ENCODE data around the gene IVNS1ABP.

Gene IVNS1ABP

DNA sequence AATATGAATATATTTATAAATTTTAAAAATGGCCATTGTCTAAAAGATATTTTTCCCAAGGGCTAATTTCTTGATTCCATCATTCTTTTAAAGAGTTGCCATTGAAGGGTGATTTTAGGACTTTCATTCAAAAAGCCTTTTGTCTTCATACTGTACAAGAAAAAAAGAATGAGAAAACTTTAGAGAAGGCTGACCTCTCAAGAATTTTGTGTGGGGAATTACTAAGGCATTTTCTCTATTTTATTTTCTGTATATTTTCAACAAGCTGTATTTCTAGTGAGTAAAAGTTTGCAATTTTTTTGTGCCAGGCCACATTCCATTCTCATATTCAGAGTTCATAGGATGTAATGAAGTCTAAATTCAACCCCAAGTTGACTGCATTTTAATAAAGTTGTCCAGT, 49.3 kb downstream of the IVNS1ABP start:
- no peak overlapping the region for H3K4me3 ChIP-seq (replicated peaks; ENCODE audit: low read depth, low read length)
- H3K36me3 ChIP-seq (ENCODE audit: control insufficient read depth, insufficient read depth, low read length) = no peaks in the 10 kb centered on the region
- H3K27me3 ChIP-seq (replicated peaks; ENCODE audit: control insufficient read depth, insufficient read depth, low read length) = no peaks in the 10 kb centered on the region
- DNase-seq (ENCODE audit: extremely low read depth, insufficient read length) = no peak
- TF ChIP-seq, protein P1, sequence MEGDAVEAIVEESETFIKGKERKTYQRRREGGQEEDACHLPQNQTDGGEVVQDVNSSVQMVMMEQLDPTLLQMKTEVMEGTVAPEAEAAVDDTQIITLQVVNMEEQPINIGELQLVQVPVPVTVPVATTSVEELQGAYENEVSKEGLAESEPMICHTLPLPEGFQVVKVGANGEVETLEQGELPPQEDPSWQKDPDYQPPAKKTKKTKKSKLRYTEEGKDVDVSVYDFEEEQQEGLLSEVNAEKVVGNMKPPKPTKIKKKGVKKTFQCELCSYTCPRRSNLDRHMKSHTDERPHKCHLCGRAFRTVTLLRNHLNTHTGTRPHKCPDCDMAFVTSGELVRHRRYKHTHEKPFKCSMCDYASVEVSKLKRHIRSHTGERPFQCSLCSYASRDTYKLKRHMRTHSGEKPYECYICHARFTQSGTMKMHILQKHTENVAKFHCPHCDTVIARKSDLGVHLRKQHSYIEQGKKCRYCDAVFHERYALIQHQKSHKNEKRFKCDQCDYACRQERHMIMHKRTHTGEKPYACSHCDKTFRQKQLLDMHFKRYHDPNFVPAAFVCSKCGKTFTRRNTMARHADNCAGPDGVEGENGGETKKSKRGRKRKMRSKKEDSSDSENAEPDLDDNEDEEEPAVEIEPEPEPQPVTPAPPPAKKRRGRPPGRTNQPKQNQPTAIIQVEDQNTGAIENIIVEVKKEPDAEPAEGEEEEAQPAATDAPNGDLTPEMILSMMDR (IDR thresholded peaks at IDR 0.05; ENCODE audit: insufficient read depth, low read length, poor library complexity, severe bottlenecking) = no peak

DNA sequence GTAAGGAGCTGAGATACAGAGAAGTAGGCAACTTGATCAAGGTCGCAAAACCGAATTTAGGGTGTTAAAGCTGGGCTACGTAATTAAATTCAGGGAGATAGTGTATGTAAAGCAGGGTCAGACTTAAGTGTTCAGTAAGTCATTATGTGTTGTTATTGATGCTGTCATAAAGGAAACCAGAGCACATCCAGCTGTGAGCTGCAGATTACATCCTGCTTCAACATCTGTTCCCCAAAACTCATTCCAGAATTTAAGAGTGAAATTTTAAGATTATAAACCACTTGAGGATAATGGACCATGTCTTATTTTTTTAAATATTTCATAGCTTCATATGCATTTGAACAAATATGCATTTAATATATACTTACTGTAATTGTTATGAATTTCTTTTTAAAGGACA, 49.7 kb downstream of the IVNS1ABP start:
- no peak for DNase-seq (ENCODE audit: extremely low read depth, insufficient read length)
- no peaks in the 10 kb centered on the region for H3K27me3 ChIP-seq (replicated peaks; ENCODE audit: control insufficient read depth, insufficient read depth, low read length)
- TF ChIP-seq, protein P1 (IDR thresholded peaks at IDR 0.05; ENCODE audit: insufficient read depth, low read length, poor library complexity, severe bottlenecking) = no peak
- H3K36me3 ChIP-seq (ENCODE audit: control insufficient read depth, insufficient read depth, low read length) = no peaks in the 10 kb centered on the region
- H3K4me3 ChIP-seq (replicated peaks; ENCODE audit: low read depth, low read length) = no peak overlapping the region

DNA sequence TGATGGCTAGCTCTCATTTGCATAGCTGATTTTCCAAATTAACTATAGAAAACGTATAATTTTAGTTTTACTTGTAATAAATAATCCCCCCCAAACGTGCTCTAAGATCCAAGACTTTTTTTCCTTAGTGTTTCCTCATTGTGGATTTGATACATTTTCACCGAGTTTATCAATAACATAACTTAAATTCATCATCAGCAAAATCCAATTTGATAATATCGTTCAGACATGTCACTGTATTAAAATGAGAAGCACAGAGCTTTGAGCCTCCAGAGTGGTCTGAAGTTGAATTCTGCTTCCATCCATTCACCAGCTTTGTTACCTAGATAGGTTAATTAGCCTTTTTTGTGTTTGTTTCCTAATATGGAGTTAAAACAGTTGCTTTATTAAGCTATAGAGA, 51.7 kb downstream of the IVNS1ABP start:
- no peak overlapping the region for H3K4me3 ChIP-seq (replicated peaks; ENCODE audit: low read depth, low read length)
- no peak for DNase-seq (ENCODE audit: extremely low read depth, insufficient read length)
- TF ChIP-seq, protein P1 (IDR thresholded peaks at IDR 0.05; ENCODE audit: insufficient read depth, low read length, poor library complexity, severe bottlenecking) = no peak
- H3K36me3 ChIP-seq (ENCODE audit: control insufficient read depth, insufficient read depth, low read length) = no peaks in the 10 kb centered on the region
- no peaks in the 10 kb centered on the region for H3K27me3 ChIP-seq (replicated peaks; ENCODE audit: control insufficient read depth, insufficient read depth, low read length)

DNA sequence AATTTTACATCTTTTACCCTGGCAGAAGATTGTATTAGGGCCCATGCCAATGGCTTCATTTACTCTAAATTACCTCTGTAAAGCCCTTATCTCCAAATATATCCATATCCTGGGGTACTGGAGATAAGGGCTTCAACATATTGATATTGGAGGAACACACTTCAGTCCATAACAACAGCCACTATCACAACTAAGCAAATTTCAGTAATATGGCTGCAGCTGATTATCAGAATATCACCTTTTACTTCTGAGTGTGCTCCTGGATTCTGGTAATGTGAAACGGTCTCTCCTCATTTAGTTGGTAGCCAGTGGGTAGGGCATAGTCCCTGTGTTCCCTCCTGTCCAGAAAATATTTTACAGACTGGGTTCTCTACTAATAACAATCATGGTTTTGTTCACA, 53.3 kb downstream of the IVNS1ABP start:
- TF ChIP-seq, protein P1 (IDR thresholded peaks at IDR 0.05; ENCODE audit: insufficient read depth, low read length, poor library complexity, severe bottlenecking) = no peak
- no peaks in the 10 kb centered on the region for H3K36me3 ChIP-seq (ENCODE audit: control insufficient read depth, insufficient read depth, low read length)
- no peak for DNase-seq (ENCODE audit: extremely low read depth, insufficient read length)
- H3K27me3 ChIP-seq (replicated peaks; ENCODE audit: control insufficient read depth, insufficient read depth, low read length) = no peaks in the 10 kb centered on the region
- no peak overlapping the region for H3K4me3 ChIP-seq (replicated peaks; ENCODE audit: low read depth, low read length)

DNA sequence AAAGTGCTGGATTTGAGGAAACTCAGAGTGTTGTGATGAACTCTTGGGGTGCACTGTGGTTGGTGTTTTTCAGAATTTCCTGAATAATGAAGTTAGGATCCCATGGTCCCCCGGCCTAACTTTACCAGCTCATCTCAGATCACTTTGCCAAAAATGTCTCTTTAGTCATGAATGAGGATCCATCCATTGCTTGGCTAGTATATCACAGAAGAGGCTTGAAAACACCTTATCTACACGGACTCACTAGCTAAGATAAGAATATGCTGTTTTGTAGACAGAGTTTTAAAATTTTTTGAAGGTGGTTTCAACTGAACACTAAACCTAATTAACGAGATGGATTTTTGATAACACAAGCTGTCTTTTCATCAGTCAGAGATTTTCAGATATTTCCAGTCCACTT, 53.8 kb downstream of the IVNS1ABP start:
- no peak for DNase-seq (ENCODE audit: extremely low read depth, insufficient read length)
- TF ChIP-seq, protein P1 (IDR thresholded peaks at IDR 0.05; ENCODE audit: insufficient read depth, low read length, poor library complexity, severe bottlenecking) = no peak
- Histone ChIP-seq H3K4me3 (replicated peaks; ENCODE audit: low read depth, low read length) (no peak overlapping the region), H3K36me3 (ENCODE audit: control insufficient read depth, insufficient read depth, low read length) (no peaks in the 10 kb centered on the region), H3K27me3 (replicated peaks; ENCODE audit: control insufficient read depth, insufficient read depth, low read length) (no peaks in the 10 kb centered on the region)

DNA sequence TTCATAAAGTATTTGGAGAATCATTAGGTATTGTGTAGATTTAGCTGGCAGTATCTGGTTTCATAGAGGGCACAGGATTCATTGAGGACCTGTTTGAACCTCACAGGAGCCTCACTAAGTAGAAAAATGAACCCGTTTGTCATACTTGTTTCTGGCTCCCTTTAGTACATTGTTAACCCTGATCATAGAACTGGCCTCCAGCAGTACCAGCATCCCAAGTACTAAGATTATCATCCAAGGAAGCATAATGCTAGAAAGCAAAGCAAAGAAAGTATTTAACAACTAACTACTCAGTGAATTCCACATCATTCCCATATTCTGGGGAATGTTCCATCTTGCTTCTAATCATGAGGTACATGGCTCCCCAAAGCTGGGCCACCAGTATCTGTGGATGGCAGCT, 54.9 kb downstream of the IVNS1ABP start:
- H3K36me3 ChIP-seq (ENCODE audit: control insufficient read depth, insufficient read depth, low read length) = no peaks in the 10 kb centered on the region
- TF ChIP-seq, protein P1 (IDR thresholded peaks at IDR 0.05; ENCODE audit: insufficient read depth, low read length, poor library complexity, severe bottlenecking) = no peak
- DNase-seq (ENCODE audit: extremely low read depth, insufficient read length) = no peak
- no peaks in the 10 kb centered on the region for H3K27me3 ChIP-seq (replicated peaks; ENCODE audit: control insufficient read depth, insufficient read depth, low read length)
- H3K4me3 ChIP-seq (replicated peaks; ENCODE audit: low read depth, low read length) = no peak overlapping the region

All from GM06990 (cell line).